ENCODE data around the gene B3GAT3. TPM values are rescaled to one million over a fixed set of nuclear protein-coding genes. Genes with fewer than 3 reads are reported as not detected.

B3GAT3 gene
- total RNA-seq, 4 donors from 2014 or later: 17.7 to 50.4 (median 23.1) TPM

GRCh38 chr11:62567018-62567633 is 54.7 kb downstream of the B3GAT3 start:
- no peak overlapping the region for H3K27ac ChIP-seq
- intact Hi-C loops (cut with DNase I; ENCODE audit: low total_unique reads): no loop called here
- peaks cover 0 to 5% of the 10 kb centered on the region in 2 donors for H3K4me1 ChIP-seq
- H3K4me3 ChIP-seq: no peak overlapping the region
- H3K9me3 ChIP-seq: no peaks in the 10 kb centered on the region
- no peak for DNase-seq
- no peaks in the 10 kb centered on the region for H3K27me3 ChIP-seq
- TF ChIP-seq CTCF (IDR thresholded peaks at IDR 0.05) (no peak), POLR2A (IDR thresholded peaks at IDR 0.05) (no peak)
- no peaks in the 10 kb centered on the region for H3K36me3 ChIP-seq

- Histone ChIP-seq H3K4me3 (no peak overlapping the region), H3K9me3 (no peaks in the 10 kb centered on the region), H3K4me1 (peaks cover 0 to 5% of the 10 kb centered on the region in 2 donors), H3K27me3 (no peaks in the 10 kb centered on the region), H3K27ac (peak overlapping the region in 1 of 2 donors; percentile 6), H3K36me3 (no peaks in the 10 kb centered on the region)
- TF ChIP-seq CTCF (IDR thresholded peaks at IDR 0.05): no peak
- intact Hi-C loops (cut with DNase I; ENCODE audit: low total_unique reads): no loop called here
- DNase-seq: no peak
Observed at GRCh38 chr11:62566247-62566646, 55.5 kb downstream of the B3GAT3 start.

Small RNA genes within 50 kb of the gene (microRNA-seq; reads per million reads assigned to microRNA genes)
- not detected for gene MIR6747 (ENCODE audit: borderline microRNAs expressed, borderline replicate concordance)

Small RNA genes within 50 kb of the gene (small RNA-seq; reads per million reads assigned to genes)
- gene AP001458.1 (not detected), gene MIR6747 (not detected), gene SNORA57 (not detected)

Other genes starting within 250 kb of the B3GAT3 start
- not detected for gene SCGB1A1, start 203.0 kb downstream of the B3GAT3 start, total RNA-seq
- 1,000 to 10,000 TPM in 1 of 4 donors, 100 to 1,000 TPM in 3; 452 to 1,353 (median 779) TPM for gene AHNAK, start 75.2 kb downstream of the B3GAT3 start, total RNA-seq
- 1,000 to 10,000 TPM; 1,301 to 1,426 (median 1,363) TPM for gene EEF1G, start 48.1 kb downstream of the B3GAT3 start, total RNA-seq
- 10 to 100 TPM in 1 of 4 donors, 1 to 10 TPM in 3; 7.1 to 19.3 (median 8.6) TPM for gene TUT1, start 30.5 kb downstream of the B3GAT3 start, total RNA-seq
- 100 to 1,000 TPM in 2 of 4 donors, 10 to 100 TPM in 2; 37.9 to 120 (median 78.2) TPM for gene MTA2, start 20.1 kb downstream of the B3GAT3 start, total RNA-seq
- 100 to 1,000 TPM in 1 of 4 donors, 10 to 100 TPM in 3; 17.9 to 126 (median 36.8) TPM for gene EML3, start 9.2 kb downstream of the B3GAT3 start, total RNA-seq
- gene ROM1, start 8.7 kb downstream of the B3GAT3 start, total RNA-seq: 10 to 100 TPM in 1 of 4 donors, 1 to 10 TPM in 1, under 1 TPM in 1, not detected in 1; 0.77 to 11.9 (median 5.3) TPM
- 100 to 1,000 TPM in 3 of 4 donors, 10 to 100 TPM in 1; 56.9 to 513 (median 270) TPM for gene GANAB, start 24.6 kb upstream of the B3GAT3 start, total RNA-seq
- gene INTS5, start 31.3 kb upstream of the B3GAT3 start, total RNA-seq: 10 to 100 TPM in 3 of 4 donors, 1 to 10 TPM in 1; 4.9 to 27.4 (median 18.8) TPM
- gene C11orf98, start 43.2 kb upstream of the B3GAT3 start, total RNA-seq: 10 to 100 TPM in 3 of 4 donors, 1 to 10 TPM in 1; 4.6 to 35.7 (median 19.5) TPM
- 10 to 100 TPM in 2 of 4 donors, 1 to 10 TPM in 1, not detected in 1; 7.7 to 25.9 (median 12.6) TPM for gene CSKMT, start 43.3 kb upstream of the B3GAT3 start, total RNA-seq
- gene UQCC3, start 49.7 kb upstream of the B3GAT3 start, total RNA-seq: 1 to 10 TPM in 3 of 4 donors, under 1 TPM in 1; 0.51 to 6.6 (median 3.4) TPM
- 10 to 100 TPM in 1 of 4 donors, 1 to 10 TPM in 2, not detected in 1; 3.5 to 18.2 (median 6.9) TPM for gene LBHD1, start 50.3 kb upstream of the B3GAT3 start, total RNA-seq
- 100 to 1,000 TPM in 2 of 4 donors, 10 to 100 TPM in 2; 55.4 to 276 (median 102) TPM for gene UBXN1, start 57.1 kb upstream of the B3GAT3 start, total RNA-seq
- gene LRRN4CL, start 67.5 kb upstream of the B3GAT3 start, total RNA-seq: 10 to 100 TPM; 36.2 to 50.6 (median 41.4) TPM
- 10 to 100 TPM; 24.1 to 46.7 (median 34.4) TPM for gene BSCL2, start 85.4 kb upstream of the B3GAT3 start, total RNA-seq
- gene GNG3, start 85.7 kb upstream of the B3GAT3 start, total RNA-seq: under 1 TPM in 1 of 4 donors, not detected in 3; 0.52 TPM
- gene HNRNPUL2, start 105.5 kb upstream of the B3GAT3 start, total RNA-seq: 10 to 100 TPM; 17.7 to 58.3 (median 21.3) TPM
- 10 to 100 TPM in 2 of 4 donors, 1 to 10 TPM in 2; 1.3 to 32.4 (median 16.3) TPM for gene TTC9C, start 106.5 kb upstream of the B3GAT3 start, total RNA-seq
- 10 to 100 TPM in 3 of 4 donors, under 1 TPM in 1; 0.59 to 28.9 (median 18.3) TPM for gene ZBTB3, start 132.2 kb upstream of the B3GAT3 start, total RNA-seq
- 10 to 100 TPM; 55.0 to 97.6 (median 76.0) TPM for gene POLR2G, start 139.6 kb upstream of the B3GAT3 start, total RNA-seq
- gene TAF6L, start 149.4 kb upstream of the B3GAT3 start, total RNA-seq: 10 to 100 TPM in 3 of 4 donors, 1 to 10 TPM in 1; 6.8 to 34.3 (median 24.1) TPM
- 10 to 100 TPM; 22.3 to 83.8 (median 34.2) TPM for gene TMEM179B, start 165.4 kb upstream of the B3GAT3 start, total RNA-seq
- 10 to 100 TPM in 2 of 4 donors, 1 to 10 TPM in 2; 1.0 to 28.0 (median 10.0) TPM for gene TMEM223, start 170.0 kb upstream of the B3GAT3 start, total RNA-seq
- gene NXF1, start 183.5 kb upstream of the B3GAT3 start, total RNA-seq: 10 to 100 TPM; 41.0 to 96.2 (median 50.2) TPM
- gene STX5, start 210.1 kb upstream of the B3GAT3 start, total RNA-seq: 10 to 100 TPM; 36.5 to 73.5 (median 55.2) TPM
- gene TEX54, start 210.9 kb upstream of the B3GAT3 start, total RNA-seq: not detected
- gene WDR74, start 217.6 kb upstream of the B3GAT3 start, total RNA-seq: 10 to 100 TPM in 3 of 4 donors, 1 to 10 TPM in 1; 10.0 to 66.0 (median 35.0) TPM